Measurements from ENCODE around the gene SLC7A8.

The SLC7A8 gene

DNA sequence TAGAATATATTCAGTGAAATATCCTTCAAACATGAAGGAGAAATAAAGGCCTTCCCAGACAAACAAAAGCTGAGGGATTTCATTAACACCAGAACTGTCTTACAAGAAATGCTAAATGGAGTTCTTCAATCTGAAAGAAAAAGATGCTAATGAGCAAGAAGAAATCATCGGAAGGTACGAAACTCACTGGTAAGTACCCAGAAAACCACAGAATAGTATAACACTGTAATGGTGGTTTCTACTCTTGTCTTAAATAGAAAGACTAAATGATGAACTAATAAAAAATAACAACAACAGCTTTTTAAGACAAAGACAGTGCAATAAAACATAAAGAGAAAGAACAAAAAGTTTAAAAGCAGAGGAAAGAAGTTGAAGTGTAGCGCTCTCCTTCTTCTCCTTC, 35.6 kb upstream of the SLC7A8 start:
- no peak overlapping the region for H3K4me3 ChIP-seq (replicated peaks; ENCODE audit: insufficient read depth, low read length)
- TF ChIP-seq, protein P1, sequence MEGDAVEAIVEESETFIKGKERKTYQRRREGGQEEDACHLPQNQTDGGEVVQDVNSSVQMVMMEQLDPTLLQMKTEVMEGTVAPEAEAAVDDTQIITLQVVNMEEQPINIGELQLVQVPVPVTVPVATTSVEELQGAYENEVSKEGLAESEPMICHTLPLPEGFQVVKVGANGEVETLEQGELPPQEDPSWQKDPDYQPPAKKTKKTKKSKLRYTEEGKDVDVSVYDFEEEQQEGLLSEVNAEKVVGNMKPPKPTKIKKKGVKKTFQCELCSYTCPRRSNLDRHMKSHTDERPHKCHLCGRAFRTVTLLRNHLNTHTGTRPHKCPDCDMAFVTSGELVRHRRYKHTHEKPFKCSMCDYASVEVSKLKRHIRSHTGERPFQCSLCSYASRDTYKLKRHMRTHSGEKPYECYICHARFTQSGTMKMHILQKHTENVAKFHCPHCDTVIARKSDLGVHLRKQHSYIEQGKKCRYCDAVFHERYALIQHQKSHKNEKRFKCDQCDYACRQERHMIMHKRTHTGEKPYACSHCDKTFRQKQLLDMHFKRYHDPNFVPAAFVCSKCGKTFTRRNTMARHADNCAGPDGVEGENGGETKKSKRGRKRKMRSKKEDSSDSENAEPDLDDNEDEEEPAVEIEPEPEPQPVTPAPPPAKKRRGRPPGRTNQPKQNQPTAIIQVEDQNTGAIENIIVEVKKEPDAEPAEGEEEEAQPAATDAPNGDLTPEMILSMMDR (IDR thresholded peaks at IDR 0.05; ENCODE audit: insufficient read depth, low read length) = no peak
- TF ChIP-seq, protein P2, sequence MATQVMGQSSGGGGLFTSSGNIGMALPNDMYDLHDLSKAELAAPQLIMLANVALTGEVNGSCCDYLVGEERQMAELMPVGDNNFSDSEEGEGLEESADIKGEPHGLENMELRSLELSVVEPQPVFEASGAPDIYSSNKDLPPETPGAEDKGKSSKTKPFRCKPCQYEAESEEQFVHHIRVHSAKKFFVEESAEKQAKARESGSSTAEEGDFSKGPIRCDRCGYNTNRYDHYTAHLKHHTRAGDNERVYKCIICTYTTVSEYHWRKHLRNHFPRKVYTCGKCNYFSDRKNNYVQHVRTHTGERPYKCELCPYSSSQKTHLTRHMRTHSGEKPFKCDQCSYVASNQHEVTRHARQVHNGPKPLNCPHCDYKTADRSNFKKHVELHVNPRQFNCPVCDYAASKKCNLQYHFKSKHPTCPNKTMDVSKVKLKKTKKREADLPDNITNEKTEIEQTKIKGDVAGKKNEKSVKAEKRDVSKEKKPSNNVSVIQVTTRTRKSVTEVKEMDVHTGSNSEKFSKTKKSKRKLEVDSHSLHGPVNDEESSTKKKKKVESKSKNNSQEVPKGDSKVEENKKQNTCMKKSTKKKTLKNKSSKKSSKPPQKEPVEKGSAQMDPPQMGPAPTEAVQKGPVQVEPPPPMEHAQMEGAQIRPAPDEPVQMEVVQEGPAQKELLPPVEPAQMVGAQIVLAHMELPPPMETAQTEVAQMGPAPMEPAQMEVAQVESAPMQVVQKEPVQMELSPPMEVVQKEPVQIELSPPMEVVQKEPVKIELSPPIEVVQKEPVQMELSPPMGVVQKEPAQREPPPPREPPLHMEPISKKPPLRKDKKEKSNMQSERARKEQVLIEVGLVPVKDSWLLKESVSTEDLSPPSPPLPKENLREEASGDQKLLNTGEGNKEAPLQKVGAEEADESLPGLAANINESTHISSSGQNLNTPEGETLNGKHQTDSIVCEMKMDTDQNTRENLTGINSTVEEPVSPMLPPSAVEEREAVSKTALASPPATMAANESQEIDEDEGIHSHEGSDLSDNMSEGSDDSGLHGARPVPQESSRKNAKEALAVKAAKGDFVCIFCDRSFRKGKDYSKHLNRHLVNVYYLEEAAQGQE (IDR thresholded peaks at IDR 0.05; ENCODE audit: insufficient replicate concordance, low read depth) = no peak
- TF ChIP-seq POLR2AphosphoS5 (IDR thresholded peaks at IDR 0.05; ENCODE audit: low read depth) (no peak), SPI1 (IDR thresholded peaks at IDR 0.05; ENCODE audit: borderline replicate concordance, low read depth) (no peak), GABPA (IDR thresholded peaks at IDR 0.05; ENCODE audit: low read depth) (no peak)
- no peak overlapping the region for H3K27ac ChIP-seq (replicated peaks)
- H3K27me3 ChIP-seq (ENCODE audit: insufficient read depth, poor library complexity, severe bottlenecking) = no peaks in the 10 kb centered on the region
- no peak for DNase-seq (ENCODE audit: low read depth in 1 of 2, low spot score in 1 of 2)

DNA sequence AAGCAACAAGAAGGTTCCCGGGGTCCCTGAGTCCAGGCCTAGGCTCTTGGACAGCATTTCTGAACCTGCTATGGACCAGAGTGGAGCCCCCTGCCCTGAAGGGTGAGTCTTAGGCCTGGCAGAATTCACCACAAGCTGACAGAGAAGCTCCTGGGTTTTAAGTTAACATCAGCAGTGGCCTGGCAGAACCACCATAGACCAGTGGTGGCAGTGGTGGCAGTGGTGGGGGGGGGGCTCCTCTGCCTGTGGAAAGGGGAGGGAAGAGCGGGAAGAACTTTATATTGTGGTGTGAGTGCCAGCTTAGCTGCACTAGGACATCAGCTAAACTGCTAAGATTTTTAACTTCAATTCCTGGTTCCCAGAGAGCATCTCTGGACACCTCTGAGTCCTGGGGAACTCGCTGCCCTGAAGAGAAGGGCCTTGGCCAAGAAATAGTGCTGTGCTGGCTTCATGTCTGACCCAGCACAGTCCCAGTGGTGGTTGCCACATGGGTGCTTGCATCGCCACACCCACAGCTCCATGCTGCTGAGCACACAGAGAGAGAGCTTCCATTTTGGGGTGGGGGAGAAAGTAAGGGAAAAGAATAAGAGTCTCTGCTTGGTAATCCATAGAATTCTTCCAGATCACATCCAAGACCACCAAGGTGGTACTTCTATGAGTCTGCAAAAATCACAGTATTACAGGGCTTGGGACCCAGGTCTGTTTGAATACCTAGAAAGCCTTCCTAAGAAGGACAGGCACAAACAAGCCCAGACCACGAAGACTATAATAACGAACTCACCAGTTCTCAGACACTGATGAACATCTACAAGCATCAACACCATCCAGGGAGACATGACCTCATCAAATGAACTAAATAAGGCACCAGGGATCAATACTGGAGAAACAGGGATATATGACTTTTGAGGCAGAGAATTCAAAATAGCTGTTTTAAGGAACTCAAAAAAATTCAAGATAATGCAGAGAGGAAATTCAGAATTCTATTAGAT, 33.9 kb upstream of the SLC7A8 start:
- Histone ChIP-seq H3K27me3 (ENCODE audit: insufficient read depth, poor library complexity, severe bottlenecking) (no peaks in the 10 kb centered on the region), H3K27ac (replicated peaks) (no peak overlapping the region), H3K4me3 (replicated peaks; ENCODE audit: insufficient read depth, low read length) (no peak overlapping the region)
- DNase-seq (ENCODE audit: low read depth in 1 of 2, low spot score in 1 of 2) = no peak
- TF ChIP-seq SPI1 (IDR thresholded peaks at IDR 0.05; ENCODE audit: borderline replicate concordance, low read depth) (no peak), GABPA (IDR thresholded peaks at IDR 0.05; ENCODE audit: low read depth) (no peak), POLR2AphosphoS5 (IDR thresholded peaks at IDR 0.05; ENCODE audit: low read depth) (no peak)
- TF ChIP-seq, protein P1 (IDR thresholded peaks at IDR 0.05; ENCODE audit: insufficient read depth, low read length) = no peak
- TF ChIP-seq, protein P2 (IDR thresholded peaks at IDR 0.05; ENCODE audit: insufficient replicate concordance, low read depth) = no peak

DNA sequence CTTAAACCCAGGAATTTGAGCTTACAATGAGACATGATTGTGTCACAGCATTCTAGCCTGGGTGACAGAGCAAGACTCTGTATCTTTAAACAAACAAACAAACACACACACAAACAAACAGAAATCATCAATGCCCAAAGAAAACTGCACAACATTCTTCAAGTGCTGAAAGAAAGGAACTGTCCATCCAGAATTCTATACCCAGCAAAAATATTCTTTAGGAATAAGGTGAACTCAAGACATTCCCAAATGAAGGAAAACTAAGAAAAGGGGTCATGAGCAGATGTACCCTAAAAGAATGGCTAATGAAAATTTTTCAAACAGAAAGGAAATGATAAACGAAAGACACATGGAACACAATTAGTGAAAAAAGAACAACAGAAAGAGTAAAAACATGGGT, 32.0 kb upstream of the SLC7A8 start:
- Histone ChIP-seq H3K27ac (replicated peaks) (no peak overlapping the region), H3K27me3 (ENCODE audit: insufficient read depth, poor library complexity, severe bottlenecking) (no peaks in the 10 kb centered on the region), H3K4me3 (replicated peaks; ENCODE audit: insufficient read depth, low read length) (no peak overlapping the region)
- TF ChIP-seq, protein P2 (IDR thresholded peaks at IDR 0.05; ENCODE audit: insufficient replicate concordance, low read depth) = no peak
- TF ChIP-seq SPI1 (IDR thresholded peaks at IDR 0.05; ENCODE audit: borderline replicate concordance, low read depth) (no peak), POLR2AphosphoS5 (IDR thresholded peaks at IDR 0.05; ENCODE audit: low read depth) (no peak), GABPA (IDR thresholded peaks at IDR 0.05; ENCODE audit: low read depth) (no peak)
- TF ChIP-seq, protein P1 (IDR thresholded peaks at IDR 0.05; ENCODE audit: insufficient read depth, low read length) = no peak
- no peak for DNase-seq (ENCODE audit: low read depth in 1 of 2, low spot score in 1 of 2)
